Ammon's horn (tissue), 1 donor: Measurements from ENCODE around the gene SRI.
"Not testable (repeated sequence)": the region's sequence is repeated elsewhere in the genome, so short reads cannot be mapped to it uniquely, and the experiment has no call there.

Experiments
- DNase-seq: peaks from one replicate; pipeline ENCODE4 v3.0.0-alpha.2; 2016; ENCODE audit warnings: low spot score

SRI gene

GRCh38 chr7:88219781-88220747, at the start of gene SRI:
Gene SRI, minus strand, starts transcription at chr7:88220038. Its CDS starts 12 bp downstream, at chr7:88220026.
- peak; percentile 90 for DNase-seq

GRCh38 chr7:88269586-88269985, 49.7 kb upstream of the SRI start:
- no peak for DNase-seq

- no peak for DNase-seq
Measured at GRCh38 chr7:88268858-88269257, 49.0 kb upstream of the SRI start.

- no peak for DNase-seq
Measured at GRCh38 chr7:88268051-88268450, 48.2 kb upstream of the SRI start.

- DNase-seq = no peak
Measured at GRCh38 chr7:88267421-88267820, 47.6 kb upstream of the SRI start.

- DNase-seq = not testable (repeated sequence)
Measured at GRCh38 chr7:88264987-88265386, 45.1 kb upstream of the SRI start.

- no peak for DNase-seq
Measured at GRCh38 chr7:88262562-88262961, 42.7 kb upstream of the SRI start.

GRCh38 chr7:88260719-88261118, 40.9 kb upstream of the SRI start:
- no peak for DNase-seq

- DNase-seq = no peak
Measured at GRCh38 chr7:88259656-88260380, 40.0 kb upstream of the SRI start.

GRCh38 chr7:88258296-88258695, 38.5 kb upstream of the SRI start:
- not testable (repeated sequence) for DNase-seq

GRCh38 chr7:88256906-88257305, 37.1 kb upstream of the SRI start:
- DNase-seq = no peak

- DNase-seq = no peak
Measured at GRCh38 chr7:88254721-88255424, 35.0 kb upstream of the SRI start.

GRCh38 chr7:88253640-88254039, 33.8 kb upstream of the SRI start:
- no peak for DNase-seq

- no peak for DNase-seq
Measured at GRCh38 chr7:88244258-88244657, 24.4 kb upstream of the SRI start.

- DNase-seq = peak; percentile 67
Measured at GRCh38 chr7:88243345-88243909, 23.6 kb upstream of the SRI start.

GRCh38 chr7:88239852-88240251, 20.0 kb upstream of the SRI start:
- DNase-seq = no peak

GRCh38 chr7:88233828-88234227, 14.0 kb upstream of the SRI start:
- no peak for DNase-seq

- DNase-seq = no peak
Measured at GRCh38 chr7:88230646-88231045, 10.8 kb upstream of the SRI start.

GRCh38 chr7:88229302-88229995, 9.6 kb upstream of the SRI start:
- DNase-seq = no peak

- DNase-seq = no peak
Measured at GRCh38 chr7:88226886-88227516, 7.2 kb upstream of the SRI start.

GRCh38 chr7:88226201-88226600, 6.4 kb upstream of the SRI start:
- DNase-seq = no peak
